ENCODE measurements around the gene SVOP.
"Not testable (repeated sequence)": the region's sequence is repeated elsewhere in the genome, so short reads cannot be mapped to it uniquely, and the experiment has no call there.

The SVOP gene

DNA sequence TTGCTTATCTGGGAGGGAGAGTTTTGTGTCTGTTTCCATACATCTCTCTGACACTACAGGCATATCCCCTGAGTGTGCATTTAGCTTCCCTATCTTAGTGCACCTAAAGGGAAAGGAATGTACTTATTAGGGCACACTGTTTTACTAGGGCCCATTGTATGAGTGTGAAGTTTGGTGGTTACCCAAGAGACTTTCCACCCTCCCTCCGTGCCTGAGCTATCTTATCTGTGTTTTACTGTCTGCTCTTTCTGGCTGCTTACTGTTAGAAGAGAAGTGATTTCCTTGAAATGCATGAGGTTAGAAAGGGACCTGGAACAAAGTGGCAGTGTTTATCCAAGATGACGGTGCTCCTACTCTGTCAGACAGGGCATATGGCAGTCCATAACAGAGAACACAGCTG lies 8.5 kb upstream of the SVOP start:
- DNase-seq (ENCODE audit: low spot score), result no peak
- ChIA-PET POLR2A (ENCODE audit: low non-redundant PET) (no interaction called here), CTCF (interaction anchor here (0.6 to 0.7 kb wide), 2 partner anchors 16 to 23 kb away, joined by 3 to 4 read pairs; partner anchors contain the start of gene USP30)
- H3K27ac ChIP-seq, result no peak overlapping the region
- TF ChIP-seq, protein P1, sequence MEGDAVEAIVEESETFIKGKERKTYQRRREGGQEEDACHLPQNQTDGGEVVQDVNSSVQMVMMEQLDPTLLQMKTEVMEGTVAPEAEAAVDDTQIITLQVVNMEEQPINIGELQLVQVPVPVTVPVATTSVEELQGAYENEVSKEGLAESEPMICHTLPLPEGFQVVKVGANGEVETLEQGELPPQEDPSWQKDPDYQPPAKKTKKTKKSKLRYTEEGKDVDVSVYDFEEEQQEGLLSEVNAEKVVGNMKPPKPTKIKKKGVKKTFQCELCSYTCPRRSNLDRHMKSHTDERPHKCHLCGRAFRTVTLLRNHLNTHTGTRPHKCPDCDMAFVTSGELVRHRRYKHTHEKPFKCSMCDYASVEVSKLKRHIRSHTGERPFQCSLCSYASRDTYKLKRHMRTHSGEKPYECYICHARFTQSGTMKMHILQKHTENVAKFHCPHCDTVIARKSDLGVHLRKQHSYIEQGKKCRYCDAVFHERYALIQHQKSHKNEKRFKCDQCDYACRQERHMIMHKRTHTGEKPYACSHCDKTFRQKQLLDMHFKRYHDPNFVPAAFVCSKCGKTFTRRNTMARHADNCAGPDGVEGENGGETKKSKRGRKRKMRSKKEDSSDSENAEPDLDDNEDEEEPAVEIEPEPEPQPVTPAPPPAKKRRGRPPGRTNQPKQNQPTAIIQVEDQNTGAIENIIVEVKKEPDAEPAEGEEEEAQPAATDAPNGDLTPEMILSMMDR (conservative IDR thresholded peaks at IDR 0.05; ENCODE audit: low read depth), result no peak

DNA sequence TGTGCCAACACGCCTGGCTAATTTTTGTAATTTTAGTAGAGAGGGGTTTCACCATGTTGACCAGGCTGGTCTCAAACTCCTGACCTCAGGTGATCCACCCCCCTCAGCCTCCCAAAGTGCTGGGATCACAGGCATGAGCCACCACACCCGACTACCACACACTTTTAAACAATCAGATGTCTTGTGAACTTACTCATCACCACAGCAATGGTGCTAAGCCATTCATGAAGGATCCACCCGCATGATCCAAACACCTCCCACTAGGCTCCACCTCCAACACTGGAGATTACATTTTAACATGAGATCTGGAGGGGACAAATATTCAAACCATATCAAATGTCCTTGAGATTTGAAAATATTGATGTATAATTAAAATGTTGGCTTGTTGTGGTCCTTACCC lies 7.8 kb upstream of the SVOP start:
- CTCF ChIA-PET, result interaction anchor here (0.6 to 0.7 kb wide), 2 partner anchors 15 to 24 kb away, joined by 3 to 4 read pairs; partner anchors contain the start of gene USP30
- DNase-seq (ENCODE audit: low spot score); H3K27ac ChIP-seq; POLR2A ChIA-PET (ENCODE audit: low non-redundant PET): not testable (repeated sequence)

DNA sequence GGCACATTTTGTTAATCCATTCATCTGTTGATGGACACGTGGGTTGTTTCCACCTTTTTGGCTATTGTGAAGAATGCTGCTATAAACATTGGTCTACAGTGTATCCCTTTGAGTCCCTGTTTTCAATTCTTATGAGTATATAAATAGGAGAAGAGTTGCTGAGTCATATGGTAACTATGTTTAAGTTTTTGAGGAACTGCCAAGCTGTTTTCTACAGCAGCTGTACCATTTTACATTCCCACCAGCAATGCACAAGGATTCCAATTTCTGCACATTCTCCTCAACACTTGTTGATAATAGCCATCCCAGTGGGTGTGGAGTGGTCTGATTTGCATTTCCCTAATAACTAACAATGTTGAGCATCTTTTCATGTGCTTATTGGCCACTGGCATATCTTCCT lies 6.9 kb upstream of the SVOP start:
- POLR2A ChIA-PET (ENCODE audit: low non-redundant PET), result no interaction called here
- TF ChIP-seq, protein P1 (conservative IDR thresholded peaks at IDR 0.05; ENCODE audit: low read depth), result no peak
- CTCF ChIA-PET, result no interaction called here
- DNase-seq (ENCODE audit: low spot score), result no peak
- no peak overlapping the region for H3K27ac ChIP-seq

DNA sequence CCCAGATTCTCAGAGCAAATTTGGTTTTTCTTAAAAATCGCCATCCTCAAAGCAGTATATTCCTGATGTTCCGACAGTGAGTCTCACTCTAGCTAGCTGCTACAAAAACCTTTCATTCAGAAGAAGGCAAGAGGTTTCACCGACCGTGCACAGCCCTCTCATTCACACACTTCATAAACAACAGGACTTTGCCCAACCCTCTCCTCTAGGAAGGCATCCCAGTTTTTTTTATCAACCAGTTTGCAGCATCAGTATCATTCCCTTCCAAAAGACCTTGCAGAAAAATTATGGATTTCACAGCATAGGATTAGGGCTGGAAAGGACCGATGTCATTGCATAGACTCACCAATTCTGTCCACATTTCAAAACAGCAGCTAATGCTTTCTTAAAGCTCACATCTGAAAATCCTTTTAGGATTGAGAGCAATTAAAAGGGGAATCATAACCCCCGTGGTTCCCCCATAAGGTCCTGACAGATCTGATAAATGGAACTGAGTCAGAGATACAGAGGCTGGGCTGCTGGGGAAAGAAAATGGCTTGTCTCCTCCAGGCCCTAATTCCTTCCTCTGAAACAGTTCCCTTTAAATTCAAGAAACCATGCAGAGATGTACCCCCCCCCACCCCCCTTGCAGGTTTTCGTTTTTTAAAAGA lies 597 bp downstream of the SVOP start:
- ChIA-PET POLR2A (ENCODE audit: low non-redundant PET) (no interaction called here), CTCF (no interaction called here)
- DNase-seq (ENCODE audit: low spot score), result no peak
- TF ChIP-seq, protein P1 (conservative IDR thresholded peaks at IDR 0.05; ENCODE audit: low read depth), result no peak
- H3K27ac ChIP-seq, result no peak overlapping the region

DNA sequence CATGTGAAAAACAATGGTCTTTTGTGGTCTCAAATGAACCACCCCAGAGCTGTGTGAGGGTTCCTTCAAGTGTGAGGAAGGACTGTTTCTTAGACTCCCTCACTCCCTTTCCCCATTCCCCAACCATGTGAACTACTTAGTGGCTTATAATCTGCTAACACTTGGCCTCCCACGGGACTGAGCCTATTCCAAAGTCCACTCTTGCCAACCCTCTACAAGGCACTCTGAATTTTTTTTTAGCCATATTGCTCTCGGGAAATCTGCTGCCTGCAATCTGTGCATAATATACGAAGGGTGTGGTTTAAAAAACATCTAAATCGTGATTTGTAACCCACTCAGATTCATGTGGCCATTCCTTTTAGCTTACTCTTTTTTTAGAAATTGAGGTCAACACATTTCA lies 2.6 kb downstream of the SVOP start:
- no peak overlapping the region for H3K27ac ChIP-seq
- DNase-seq (ENCODE audit: low spot score), result no peak
- TF ChIP-seq, protein P1 (conservative IDR thresholded peaks at IDR 0.05; ENCODE audit: low read depth), result no peak
- ChIA-PET POLR2A (ENCODE audit: low non-redundant PET) (no interaction called here), CTCF (no interaction called here)

DNA sequence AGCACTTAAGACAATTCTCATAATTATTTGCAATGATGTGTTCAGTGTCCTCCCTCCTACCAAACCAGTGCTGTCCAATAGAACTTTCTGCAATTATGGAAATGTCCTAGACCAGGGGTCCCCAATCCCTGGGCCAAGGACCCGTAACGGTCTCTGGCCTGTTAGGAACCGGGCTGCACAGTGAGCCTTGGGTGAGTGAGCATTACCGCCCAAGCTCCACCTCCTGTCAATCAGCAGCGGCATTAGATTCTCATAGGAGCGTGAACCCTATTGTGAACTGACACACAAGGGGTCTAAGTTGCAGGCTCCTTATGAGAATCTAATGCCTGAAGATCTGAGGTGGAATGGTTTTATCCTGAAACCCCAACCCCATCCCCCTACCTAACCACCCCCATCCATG lies 3.9 kb downstream of the SVOP start:
- CTCF ChIA-PET, result no interaction called here

DNA sequence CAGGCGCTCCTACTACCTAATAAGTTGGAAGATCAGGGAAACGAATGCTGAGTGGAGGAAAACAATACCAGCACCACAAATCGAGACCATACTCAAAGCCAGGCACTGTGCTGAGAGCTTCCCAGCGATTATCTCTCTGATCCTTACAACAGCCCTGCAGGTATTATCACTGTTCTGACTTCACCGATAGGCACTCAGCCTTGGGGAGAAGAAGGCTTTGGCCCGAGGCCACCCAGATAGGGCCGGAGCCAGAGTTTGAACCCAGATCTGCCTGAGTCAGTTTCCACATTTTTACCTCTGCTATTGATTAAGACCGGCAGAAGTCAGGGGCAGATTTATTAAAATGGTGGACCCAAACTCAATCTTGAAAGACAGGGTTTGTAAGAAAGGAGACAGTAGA lies 4.9 kb downstream of the SVOP start:
- H3K27ac ChIP-seq, result no peak overlapping the region
- POLR2A ChIA-PET (ENCODE audit: low non-redundant PET), result no interaction called here
- TF ChIP-seq, protein P1 (conservative IDR thresholded peaks at IDR 0.05; ENCODE audit: low read depth), result no peak
- CTCF ChIA-PET, result no interaction called here
- no peak for DNase-seq (ENCODE audit: low spot score)

More for the DNA sequence above, 3.9 kb downstream of the SVOP start:
- no peak overlapping the region for H3K27ac ChIP-seq
- TF ChIP-seq, protein P1 (conservative IDR thresholded peaks at IDR 0.05; ENCODE audit: low read depth), result no peak
- no peak for DNase-seq (ENCODE audit: low spot score)
- POLR2A ChIA-PET (ENCODE audit: low non-redundant PET), result no interaction called here

Data from RWPE1 (cell line).